KMS-11 (cell line): ENCODE measurements around the gene FAAP20.

Experiments used
- H2AFZ ChIP-seq: fragments of 200-600 bp; sonication (generic); 2 replicates; pipeline ENCODE4 v1.6.1; 2016; ENCODE audit warnings: antibody characterized with exemption, mixed run types, low read depth
- H3K27ac ChIP-seq: fragments of 200-600 bp; sonication (generic); 2 replicates; pipeline ENCODE4 v1.6.1; 2016; ENCODE audit warnings: mild to moderate bottlenecking, mixed run types
- H3K27me3 ChIP-seq: fragments of 200-600 bp; sonication (generic); 2 replicates; pipeline ENCODE4 v1.6.1; 2017; ENCODE audit warnings: mild to moderate bottlenecking, low read depth, mixed run types, moderate library complexity; ENCODE audit not compliant: insufficient read depth
- H3K36me3 ChIP-seq: fragments of 200-600 bp; sonication (generic); 2 replicates; pipeline ENCODE4 v1.6.1; 2017; ENCODE audit warnings: mild to moderate bottlenecking, mixed run types; ENCODE audit not compliant: insufficient read depth
- H3K4me1 ChIP-seq: fragments of 200-600 bp; sonication (generic); 2 replicates; pipeline ENCODE4 v1.6.1; 2016; ENCODE audit warnings: mild to moderate bottlenecking, low read depth, mixed run types; ENCODE audit not compliant: poor library complexity, severe bottlenecking
- H3K4me2 ChIP-seq: fragments of 200-600 bp; sonication (generic); 2 replicates; pipeline ENCODE4 v1.7.0; 2016; ENCODE audit warnings: mild to moderate bottlenecking, mixed run types
- H3K4me3 ChIP-seq: fragments of 200-600 bp; sonication (generic); IDR thresholded peaks from 2 replicates; pipeline ENCODE4 v1.6.1; 2017; ENCODE audit warnings: low read depth, low read length, mixed read lengths; ENCODE audit not compliant: insufficient read depth
- H3K79me2 ChIP-seq: fragments of 200-600 bp; sonication (generic); 2 replicates; pipeline ENCODE4 v1.6.1; 2016; ENCODE audit warnings: low read depth, mixed run types; ENCODE audit not compliant: insufficient read depth
- H3K9ac ChIP-seq: fragments of 200-600 bp; sonication (generic); 2 replicates; pipeline ENCODE4 v1.6.1; 2016; ENCODE audit warnings: mild to moderate bottlenecking, mixed run types
- H4K20me1 ChIP-seq: fragments of 200-600 bp; sonication (generic); 2 replicates; pipeline ENCODE4 v1.6.1; 2016; ENCODE audit warnings: mild to moderate bottlenecking, mixed run types; ENCODE audit not compliant: insufficient read depth
- TF ChIP-seq, protein P1 (sequence below): fragments of 200-600 bp; sonication (generic); conservative IDR thresholded peaks from 2 replicates; pipeline ENCODE4 v1.6.1; 2017; ENCODE audit warnings: low read depth, mild to moderate bottlenecking, antibody characterized with exemption, low read length, moderate library complexity, mixed read lengths

The FAAP20 gene

DNA sequence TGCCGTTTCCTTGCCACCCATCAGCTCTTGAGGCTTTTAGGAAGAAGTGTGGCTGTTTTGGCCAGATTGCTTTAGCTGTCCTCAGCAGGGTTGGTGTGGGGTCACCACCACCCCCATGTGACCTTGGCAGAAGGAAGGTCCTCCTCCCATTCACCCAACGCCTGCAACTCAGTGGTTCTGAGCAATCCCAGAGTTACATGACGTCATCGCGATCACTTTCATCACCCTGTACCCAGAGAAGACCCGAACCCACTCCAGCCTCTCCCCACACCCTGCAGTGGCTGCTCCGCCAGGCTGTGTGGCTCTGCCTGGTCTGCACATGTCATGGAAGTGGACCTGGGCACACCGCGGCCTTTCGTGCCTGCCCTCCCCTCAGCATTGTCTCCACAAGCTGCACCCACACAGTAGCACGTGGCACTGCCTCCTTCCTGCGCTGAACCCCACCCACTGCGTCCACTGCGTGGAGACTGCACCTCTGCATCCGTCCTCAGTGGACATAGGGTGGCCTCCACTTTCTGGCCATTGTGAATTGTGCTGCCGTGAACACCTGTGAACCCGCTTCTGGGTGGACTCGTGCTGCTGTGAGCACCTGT, 16.5 kb downstream of the FAAP20 start:
- Histone ChIP-seq H3K4me3 (no peak overlapping the region), H2AFZ (no peak overlapping the region), H3K4me1 (no peaks in the 10 kb centered on the region), H3K36me3 (no peaks in the 10 kb centered on the region), H3K4me2 (no peak overlapping the region), H3K27ac (no peak overlapping the region), H3K9ac (no peak overlapping the region), H4K20me1 (no peaks in the 10 kb centered on the region), H3K79me2 (no peaks in the 10 kb centered on the region), H3K27me3 (peaks cover 50% of the 10 kb centered on the region)
- TF ChIP-seq, protein P1, sequence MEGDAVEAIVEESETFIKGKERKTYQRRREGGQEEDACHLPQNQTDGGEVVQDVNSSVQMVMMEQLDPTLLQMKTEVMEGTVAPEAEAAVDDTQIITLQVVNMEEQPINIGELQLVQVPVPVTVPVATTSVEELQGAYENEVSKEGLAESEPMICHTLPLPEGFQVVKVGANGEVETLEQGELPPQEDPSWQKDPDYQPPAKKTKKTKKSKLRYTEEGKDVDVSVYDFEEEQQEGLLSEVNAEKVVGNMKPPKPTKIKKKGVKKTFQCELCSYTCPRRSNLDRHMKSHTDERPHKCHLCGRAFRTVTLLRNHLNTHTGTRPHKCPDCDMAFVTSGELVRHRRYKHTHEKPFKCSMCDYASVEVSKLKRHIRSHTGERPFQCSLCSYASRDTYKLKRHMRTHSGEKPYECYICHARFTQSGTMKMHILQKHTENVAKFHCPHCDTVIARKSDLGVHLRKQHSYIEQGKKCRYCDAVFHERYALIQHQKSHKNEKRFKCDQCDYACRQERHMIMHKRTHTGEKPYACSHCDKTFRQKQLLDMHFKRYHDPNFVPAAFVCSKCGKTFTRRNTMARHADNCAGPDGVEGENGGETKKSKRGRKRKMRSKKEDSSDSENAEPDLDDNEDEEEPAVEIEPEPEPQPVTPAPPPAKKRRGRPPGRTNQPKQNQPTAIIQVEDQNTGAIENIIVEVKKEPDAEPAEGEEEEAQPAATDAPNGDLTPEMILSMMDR: no peak

DNA sequence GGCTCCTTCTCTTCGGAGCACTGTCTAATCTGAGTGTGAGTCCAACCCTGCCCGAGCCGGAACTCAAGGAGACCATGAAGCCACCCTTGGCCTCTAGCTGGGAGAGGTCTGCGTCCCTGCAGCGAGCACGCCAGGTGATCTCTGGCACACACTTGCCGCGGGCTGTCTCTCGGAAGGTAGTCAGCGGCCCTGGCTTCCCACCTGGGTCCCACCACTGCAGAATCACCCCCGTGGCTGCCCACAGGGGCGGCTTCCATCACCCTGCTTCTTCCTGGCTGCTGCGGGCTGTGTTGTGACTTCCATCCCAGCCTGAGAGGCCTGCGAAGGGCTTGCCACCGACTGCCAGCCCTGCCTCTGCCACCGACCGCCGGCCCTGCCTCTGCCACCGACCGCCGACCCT, 17.0 kb downstream of the FAAP20 start:
- no peak overlapping the region for H2AFZ ChIP-seq
- TF ChIP-seq, protein P1: no peak

DNA sequence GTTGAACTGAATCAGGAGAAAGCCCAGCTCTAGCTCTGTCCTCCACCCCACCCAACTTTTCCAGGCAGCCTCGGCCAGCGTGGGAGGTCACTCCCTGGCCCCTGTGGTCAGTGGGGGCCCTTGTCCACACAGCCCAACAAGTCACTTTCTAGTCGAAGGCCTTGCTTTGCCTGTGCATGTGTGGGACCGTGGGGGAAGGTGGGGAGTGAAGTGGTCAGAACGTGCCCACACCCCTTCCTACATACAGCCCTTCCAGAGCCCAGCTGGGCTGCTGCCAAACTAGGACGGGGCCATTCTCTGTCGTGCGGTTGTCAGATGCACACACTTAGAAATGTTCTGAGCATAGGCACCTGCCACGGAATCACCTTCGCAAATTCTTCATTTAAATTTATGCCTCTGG, 18.0 kb downstream of the FAAP20 start:
- Histone ChIP-seq H3K9ac (no peak overlapping the region), H4K20me1 (no peaks in the 10 kb centered on the region), H3K4me3 (no peak overlapping the region), H2AFZ (no peak overlapping the region), H3K36me3 (no peaks in the 10 kb centered on the region), H3K27me3 (peaks cover 54% of the 10 kb centered on the region), H3K4me2 (no peak overlapping the region), H3K4me1 (no peaks in the 10 kb centered on the region), H3K79me2 (no peaks in the 10 kb centered on the region), H3K27ac (no peak overlapping the region)
- TF ChIP-seq, protein P1: no peak

More for the DNA sequence above, 17.0 kb downstream of the FAAP20 start:
- no peaks in the 10 kb centered on the region for H3K4me1 ChIP-seq
- no peaks in the 10 kb centered on the region for H4K20me1 ChIP-seq
- H3K36me3 ChIP-seq: no peaks in the 10 kb centered on the region
- H3K9ac ChIP-seq: no peak overlapping the region
- no peaks in the 10 kb centered on the region for H3K79me2 ChIP-seq
- H3K4me2 ChIP-seq: no peak overlapping the region
- H3K27ac ChIP-seq: no peak overlapping the region
- no peak overlapping the region for H3K4me3 ChIP-seq
- peaks cover 50% of the 10 kb centered on the region for H3K27me3 ChIP-seq

DNA sequence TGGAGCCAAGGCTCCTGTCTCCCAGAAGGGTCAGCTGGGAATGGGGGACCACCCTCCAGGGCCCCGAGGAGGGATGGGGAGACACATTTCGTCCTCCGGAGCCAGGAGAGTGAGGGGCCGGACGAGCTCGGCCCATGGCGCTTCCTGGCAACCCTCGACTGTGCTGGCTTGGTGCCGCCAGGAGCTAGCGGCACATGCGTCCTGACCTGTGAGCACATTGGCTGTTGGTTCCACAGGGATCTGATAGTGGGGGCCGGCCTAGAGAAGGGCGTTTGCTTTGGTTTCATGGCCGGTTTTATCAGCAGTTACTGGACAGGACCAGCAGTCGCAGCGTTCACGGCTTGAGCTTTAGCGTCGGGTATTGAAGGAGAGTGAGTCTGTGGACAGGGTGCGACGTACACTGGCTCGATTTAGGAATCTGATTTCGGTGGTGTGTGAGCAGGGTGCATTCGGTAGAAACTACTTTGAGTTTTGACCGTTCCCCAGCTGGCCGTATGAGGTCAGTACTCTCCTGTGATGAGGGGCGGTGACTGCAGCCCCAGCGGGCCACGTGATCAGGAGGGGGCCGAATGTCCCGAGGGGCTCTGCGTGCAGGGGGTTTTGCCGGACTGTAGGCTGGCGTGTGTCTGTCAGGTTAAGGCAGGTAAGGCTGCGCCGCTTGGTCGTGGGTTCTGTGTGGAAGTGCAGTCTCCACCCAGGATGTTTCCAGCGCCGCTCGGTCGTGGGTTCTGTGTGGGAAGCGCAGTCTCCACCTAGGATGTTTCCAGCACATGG, 18.7 kb downstream of the FAAP20 start:
- Histone ChIP-seq H3K79me2 (no peaks in the 10 kb centered on the region), H3K27me3 (peaks cover 56% of the 10 kb centered on the region), H3K4me3 (no peak overlapping the region), H3K27ac (no peak overlapping the region), H3K9ac (no peak overlapping the region), H4K20me1 (no peaks in the 10 kb centered on the region), H2AFZ (no peak overlapping the region), H3K4me1 (no peaks in the 10 kb centered on the region), H3K4me2 (no peak overlapping the region), H3K36me3 (no peaks in the 10 kb centered on the region)
- TF ChIP-seq, protein P1: no peak
